Stimulated activated CD4-positive, alpha-beta T cell treated with anti-CD3 and anti-CD28 coated beads, Interleukin-4, amount 100 ng/mL, for 24 hours (primary cell): ENCODE data around the gene DAPL1.

Experiments
- DNase-seq: peaks from one replicate; pipeline ENCODE4 v3.0.0-alpha.2; 2020

Gene DAPL1

GRCh38 chr2:158778243-158778642 lies 16.9 kb upstream of the DAPL1 start:
- DNase-seq: no peak

- no peak for DNase-seq
Observed at GRCh38 chr2:158779621-158780020, 15.5 kb upstream of the DAPL1 start.

GRCh38 chr2:158781353-158781961 lies 13.7 kb upstream of the DAPL1 start:
- no peak for DNase-seq

- DNase-seq: no peak
Observed at GRCh38 chr2:158782136-158782535, 13.0 kb upstream of the DAPL1 start.

- DNase-seq: no peak
Observed at GRCh38 chr2:158782616-158783015, 12.5 kb upstream of the DAPL1 start.

- no peak for DNase-seq
Observed at GRCh38 chr2:158783923-158784322, 11.2 kb upstream of the DAPL1 start.

- no peak for DNase-seq
Observed at GRCh38 chr2:158786897-158787296, 8.2 kb upstream of the DAPL1 start.

GRCh38 chr2:158788951-158789350 lies 6.2 kb upstream of the DAPL1 start:
- no peak for DNase-seq

GRCh38 chr2:158796652-158797051 lies 1.5 kb downstream of the DAPL1 start:
- DNase-seq: no peak

- DNase-seq: no peak
Observed at GRCh38 chr2:158797963-158798700, 3.0 kb downstream of the DAPL1 start.

GRCh38 chr2:158799181-158799580 lies 4.1 kb downstream of the DAPL1 start:
- DNase-seq: no peak

- no peak for DNase-seq
Observed at GRCh38 chr2:158803506-158803905, 8.4 kb downstream of the DAPL1 start.

GRCh38 chr2:158805255-158805654 lies 10.1 kb downstream of the DAPL1 start:
- no peak for DNase-seq

GRCh38 chr2:158805936-158806335 lies 10.8 kb downstream of the DAPL1 start:
- no peak for DNase-seq

- no peak for DNase-seq
Observed at GRCh38 chr2:158806941-158807340, 11.8 kb downstream of the DAPL1 start.

- no peak for DNase-seq
Observed at GRCh38 chr2:158808426-158808825, 13.3 kb downstream of the DAPL1 start.

- DNase-seq: no peak
Observed at GRCh38 chr2:158809816-158810215, 14.7 kb downstream of the DAPL1 start.

GRCh38 chr2:158810731-158811460 lies 15.8 kb downstream of the DAPL1 start:
- DNase-seq: no peak

GRCh38 chr2:158815166-158815565 lies 20.0 kb downstream of the DAPL1 start:
- no peak for DNase-seq

GRCh38 chr2:158815658-158816057 lies 20.5 kb downstream of the DAPL1 start:
- no peak for DNase-seq

GRCh38 chr2:158817588-158817987 lies 22.5 kb downstream of the DAPL1 start:
- DNase-seq: no peak

GRCh38 chr2:158818511-158818910 lies 23.4 kb downstream of the DAPL1 start:
- DNase-seq: no peak

- DNase-seq: no peak
Observed at GRCh38 chr2:158822193-158822592, 27.1 kb downstream of the DAPL1 start.
